ENCODE data around the gene MSL3B.

The MSL3B gene

DNA sequence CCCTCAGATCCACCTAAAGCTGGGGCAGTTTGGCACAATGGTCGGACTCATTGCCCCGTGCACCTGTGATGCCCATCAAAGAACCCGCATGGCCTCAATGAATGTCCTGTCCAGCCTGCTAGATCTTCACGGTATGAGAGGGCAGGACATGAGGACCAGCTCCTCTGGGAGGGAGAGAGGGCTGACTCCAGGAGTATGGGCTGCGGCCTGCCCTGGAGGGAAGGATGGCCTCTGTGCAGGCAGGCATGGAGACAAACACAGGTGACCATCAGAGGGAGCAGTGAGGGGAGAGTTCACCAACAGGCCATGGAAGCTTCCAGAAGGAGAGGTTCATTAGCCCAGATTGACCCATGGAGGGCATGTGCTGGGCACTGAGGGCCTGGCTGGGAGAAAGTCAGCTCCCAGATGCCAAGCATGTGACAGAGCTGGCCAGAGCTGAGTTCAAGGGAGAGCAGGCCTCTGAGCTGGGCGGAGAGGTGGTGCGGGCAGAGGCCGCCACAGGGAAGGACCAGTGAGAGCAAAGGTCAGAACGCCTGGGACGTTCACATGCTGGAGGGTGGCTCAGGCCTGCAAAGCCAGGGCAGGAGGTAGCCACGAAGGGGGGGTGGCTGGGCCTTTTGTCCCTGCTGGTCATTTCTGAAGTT lies 50.1 kb downstream of the MSL3B start:
- Histone ChIP-seq H3K4me1 (no peaks in the 10 kb centered on the region), H3K36me3 (replicated peaks in 1 of 2; ENCODE audit: insufficient read depth in 1 of 2, low read depth in 2 of 2) (no peaks in the 10 kb centered on the region), H3K9me3 (no peaks in the 10 kb centered on the region), H3K27ac (no peak overlapping the region), H3K27me3 (no peaks in the 10 kb centered on the region), H3K4me3 (no peak overlapping the region)
- 78 to 95% methylated on average over 4 to 10 of the region's 11 CpGs for WGBS, 2 donors
- peak in 2 of 4 donors; percentile 2 to 3 for DNase-seq
- ATAC-seq = no peak
- TF ChIP-seq, protein P1, sequence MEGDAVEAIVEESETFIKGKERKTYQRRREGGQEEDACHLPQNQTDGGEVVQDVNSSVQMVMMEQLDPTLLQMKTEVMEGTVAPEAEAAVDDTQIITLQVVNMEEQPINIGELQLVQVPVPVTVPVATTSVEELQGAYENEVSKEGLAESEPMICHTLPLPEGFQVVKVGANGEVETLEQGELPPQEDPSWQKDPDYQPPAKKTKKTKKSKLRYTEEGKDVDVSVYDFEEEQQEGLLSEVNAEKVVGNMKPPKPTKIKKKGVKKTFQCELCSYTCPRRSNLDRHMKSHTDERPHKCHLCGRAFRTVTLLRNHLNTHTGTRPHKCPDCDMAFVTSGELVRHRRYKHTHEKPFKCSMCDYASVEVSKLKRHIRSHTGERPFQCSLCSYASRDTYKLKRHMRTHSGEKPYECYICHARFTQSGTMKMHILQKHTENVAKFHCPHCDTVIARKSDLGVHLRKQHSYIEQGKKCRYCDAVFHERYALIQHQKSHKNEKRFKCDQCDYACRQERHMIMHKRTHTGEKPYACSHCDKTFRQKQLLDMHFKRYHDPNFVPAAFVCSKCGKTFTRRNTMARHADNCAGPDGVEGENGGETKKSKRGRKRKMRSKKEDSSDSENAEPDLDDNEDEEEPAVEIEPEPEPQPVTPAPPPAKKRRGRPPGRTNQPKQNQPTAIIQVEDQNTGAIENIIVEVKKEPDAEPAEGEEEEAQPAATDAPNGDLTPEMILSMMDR (IDR thresholded peaks at IDR 0.05) = no peak
- no peak for TF ChIP-seq POLR2A (IDR thresholded peaks at IDR 0.05)
- intact Hi-C loops (cut with DNase I) = no loop called here

DNA sequence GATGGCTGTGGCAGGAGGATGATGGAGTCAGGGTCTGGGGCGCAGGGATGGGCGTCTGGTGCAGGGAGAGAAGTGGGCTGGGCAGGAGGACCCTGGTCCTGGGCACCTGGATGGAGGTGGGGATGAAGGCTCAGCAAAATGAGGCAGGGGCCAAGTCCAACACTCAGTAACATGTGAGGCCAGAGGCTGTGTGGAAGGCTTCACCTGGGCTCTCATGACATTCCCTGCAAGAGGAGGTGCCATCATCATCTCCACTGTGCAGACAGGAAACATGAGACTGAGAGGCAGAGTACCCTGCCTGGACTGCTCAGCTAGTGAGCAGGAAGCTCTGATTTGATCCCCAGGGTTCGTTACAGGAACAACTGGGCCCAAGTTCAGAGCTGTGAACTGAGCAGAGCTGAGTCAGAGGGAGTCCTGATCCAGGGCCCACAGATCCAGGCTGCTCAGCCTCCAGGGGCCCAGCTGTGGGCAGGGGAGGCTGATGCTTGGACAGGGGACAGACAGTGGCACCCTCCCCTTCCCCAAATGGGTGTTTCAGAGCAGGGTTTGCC lies 50.8 kb downstream of the MSL3B start:
- WGBS, 2 donors = 71 to 75% methylated on average over 3 of the region's 3 CpGs
- H3K36me3 ChIP-seq (replicated peaks in 1 of 2; ENCODE audit: insufficient read depth in 1 of 2, low read depth in 2 of 2) = no peaks in the 10 kb centered on the region
- H3K4me1 ChIP-seq = no peaks in the 10 kb centered on the region
- H3K27ac ChIP-seq = no peak overlapping the region
- TF ChIP-seq, protein P1 (IDR thresholded peaks at IDR 0.05) = no peak
- no peak for TF ChIP-seq POLR2A (IDR thresholded peaks at IDR 0.05)
- intact Hi-C loops (cut with DNase I) = no loop called here
- ATAC-seq (no peak), DNase-seq (peak in 1 of 4 donors; percentile 4)
- no peaks in the 10 kb centered on the region for H3K27me3 ChIP-seq
- H3K4me3 ChIP-seq = no peak overlapping the region
- H3K9me3 ChIP-seq = no peaks in the 10 kb centered on the region

DNA sequence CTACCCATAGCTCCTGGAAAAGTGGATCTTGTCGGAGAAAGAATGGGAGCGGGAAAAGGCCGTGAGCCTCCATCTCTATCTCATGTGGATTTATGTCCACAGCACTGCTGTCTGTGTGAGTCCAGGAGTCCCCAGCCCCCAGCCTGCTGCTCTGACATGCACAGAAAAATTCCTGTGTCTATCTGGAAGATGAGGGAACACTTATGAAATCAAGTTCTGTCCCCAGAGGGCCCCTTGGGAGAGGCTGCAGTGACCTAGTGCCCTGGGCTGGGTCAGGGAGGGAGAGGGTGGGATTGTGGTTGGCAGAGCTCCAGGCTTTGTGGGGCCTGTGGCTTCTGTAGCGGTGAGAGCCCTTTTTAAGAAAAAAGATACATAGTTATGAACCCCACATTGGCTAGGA lies 51.4 kb downstream of the MSL3B start:
- DNase-seq (peak in 2 of 4 donors; percentile 2), ATAC-seq (no peak)
- TF ChIP-seq, protein P1 (IDR thresholded peaks at IDR 0.05) = no peak
- TF ChIP-seq POLR2A (IDR thresholded peaks at IDR 0.05) = no peak
- Histone ChIP-seq H3K4me3 (no peak overlapping the region), H3K4me1 (no peaks in the 10 kb centered on the region), H3K9me3 (no peaks in the 10 kb centered on the region), H3K36me3 (replicated peaks in 1 of 2; ENCODE audit: insufficient read depth in 1 of 2, low read depth in 2 of 2) (no peaks in the 10 kb centered on the region), H3K27ac (no peak overlapping the region), H3K27me3 (no peaks in the 10 kb centered on the region)
- intact Hi-C loops (cut with DNase I) = no loop called here
- 87 to 88% methylated on average over 4 of the region's 4 CpGs for WGBS, 2 donors

DNA sequence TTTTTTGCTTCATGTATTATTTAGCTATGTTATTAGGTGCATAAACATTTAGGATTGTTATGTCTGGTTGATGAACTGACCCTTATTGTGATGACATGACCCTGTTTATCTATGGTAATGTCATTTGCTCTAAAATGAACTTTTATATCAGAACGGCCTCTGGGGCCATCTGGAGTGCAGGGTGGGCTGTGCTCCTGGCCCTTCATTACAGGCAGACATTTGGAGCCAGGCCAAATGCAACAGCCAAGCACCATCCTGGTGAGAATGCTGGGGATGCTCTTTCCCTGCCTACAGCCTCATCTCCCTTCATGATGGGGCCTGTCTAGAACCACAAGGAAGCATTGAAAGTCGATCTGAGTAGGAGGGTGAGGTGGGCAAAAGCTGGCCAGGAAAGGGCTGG lies 51.9 kb downstream of the MSL3B start:
- 57 to 61% methylated on average over 2 of the region's 2 CpGs for WGBS, 2 donors
- H3K27me3 ChIP-seq = no peaks in the 10 kb centered on the region
- TF ChIP-seq, protein P1 (IDR thresholded peaks at IDR 0.05) = no peak
- no peak for TF ChIP-seq POLR2A (IDR thresholded peaks at IDR 0.05)
- intact Hi-C loops (cut with DNase I) = no loop called here
- no peak overlapping the region for H3K4me3 ChIP-seq
- DNase-seq = peak in 1 of 4 donors; percentile 0
- H3K36me3 ChIP-seq (replicated peaks in 1 of 2; ENCODE audit: insufficient read depth in 1 of 2, low read depth in 2 of 2) = no peaks in the 10 kb centered on the region
- ATAC-seq = no peak
- no peaks in the 10 kb centered on the region for H3K9me3 ChIP-seq
- H3K27ac ChIP-seq = no peak overlapping the region
- H3K4me1 ChIP-seq = no peaks in the 10 kb centered on the region

DNA sequence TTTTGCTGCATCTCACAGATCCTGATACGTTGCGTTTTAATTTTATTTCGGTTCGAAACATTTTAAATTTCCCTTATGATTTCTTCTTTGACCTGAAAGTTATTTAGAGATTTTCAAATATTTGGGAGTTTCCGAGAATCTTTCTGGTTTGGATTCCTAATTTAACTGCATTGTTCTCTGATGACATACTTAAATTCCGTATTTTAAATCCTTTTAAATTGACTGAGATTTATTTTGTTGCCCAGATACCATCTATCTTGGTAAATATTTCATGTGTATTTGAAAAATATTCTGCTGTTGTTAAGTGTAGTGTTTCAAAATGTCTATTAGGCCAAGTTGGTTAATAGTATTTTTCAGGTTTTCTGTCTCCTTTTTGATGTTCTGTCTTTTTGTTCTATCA lies 52.3 kb downstream of the MSL3B start:
- intact Hi-C loops (cut with DNase I) = no loop called here
- no peaks in the 10 kb centered on the region for H3K27me3 ChIP-seq
- H3K9me3 ChIP-seq = no peaks in the 10 kb centered on the region
- TF ChIP-seq, protein P1 (IDR thresholded peaks at IDR 0.05) = no peak
- TF ChIP-seq POLR2A (IDR thresholded peaks at IDR 0.05) = no peak
- no peaks in the 10 kb centered on the region for H3K4me1 ChIP-seq
- no peak for ATAC-seq
- WGBS, 2 donors = 74 to 83% methylated on average over 6 of the region's 6 CpGs
- DNase-seq = no peak
- no peak overlapping the region for H3K27ac ChIP-seq
- H3K36me3 ChIP-seq (replicated peaks in 1 of 2; ENCODE audit: insufficient read depth in 1 of 2, low read depth in 2 of 2) = no peaks in the 10 kb centered on the region
- no peak overlapping the region for H3K4me3 ChIP-seq

Measured in body of pancreas (tissue), 4 donors.